Neural crest cell (in vitro differentiated cells): ENCODE measurements around the gene USP15. TPM values are rescaled to one million over a fixed set of nuclear protein-coding genes. Genes with fewer than 3 reads are reported as not detected.

Source experiments
- DNase-seq: peaks from one replicate; pipeline ENCODE4 v3.0.0; 2021; ENCODE audit warnings: low read depth, mixed read lengths, low spot score
- H3K27ac Mint-ChIP-seq: one replicate; pipeline ENCODE4 v1.8.0; 2021; ENCODE audit warnings: mild to moderate bottlenecking, mixed read lengths; ENCODE audit not compliant: unreplicated experiment
- H3K27me3 Mint-ChIP-seq: 2 replicates; pipeline ENCODE4 v1.8.0; 2021; ENCODE audit warnings: low read depth, mild to moderate bottlenecking, mixed read lengths
- H3K36me3 Mint-ChIP-seq: 2 replicates; pipeline ENCODE4 v1.8.0; 2021; ENCODE audit warnings: low read depth, mild to moderate bottlenecking, mixed read lengths
- H3K4me1 Mint-ChIP-seq: 2 replicates; pipeline ENCODE4 v1.8.0; 2021; ENCODE audit warnings: mixed read lengths
- H3K4me3 Mint-ChIP-seq: one replicate; pipeline ENCODE4 v1.8.0; 2021; ENCODE audit warnings: mild to moderate bottlenecking, mixed read lengths
- H3K9me3 Mint-ChIP-seq: 2 replicates; pipeline ENCODE4 v1.8.0; 2021; ENCODE audit warnings: mixed read lengths
- CTCF ChIP-seq: fragments of 200-600 bp; sonication (generic); conservative IDR thresholded peaks from 2 replicates; pipeline ENCODE4 v1.5.0; 2021; ENCODE audit warnings: antibody characterized with exemption, mild to moderate bottlenecking
- total RNA-seq: library from RNA; stranded (reverse); gene quantifications from 2 replicates; pipeline ENCODE4 v1.2.1, GENCODE V29; 2021

USP15 gene
- total RNA-seq, 1 donor from 2014 or later = 39.6 TPM

GRCh38 chr12:62435303-62436163 is 175.3 kb downstream of the USP15 start:
- peak overlapping the region; percentile 84 for H3K4me3 Mint-ChIP-seq
- TF ChIP-seq CTCF = peak; percentile 58
- no peak overlapping the region for H3K27ac Mint-ChIP-seq
- peaks cover 76% of the 10 kb centered on the region for H3K27me3 Mint-ChIP-seq
- peak; percentile 44 for DNase-seq
- H3K4me1 Mint-ChIP-seq = peaks cover 13% of the 10 kb centered on the region
- H3K9me3 Mint-ChIP-seq = no peaks in the 10 kb centered on the region
- no peaks in the 10 kb centered on the region for H3K36me3 Mint-ChIP-seq

- no peak for TF ChIP-seq CTCF
- H3K36me3 Mint-ChIP-seq = no peaks in the 10 kb centered on the region
- H3K27me3 Mint-ChIP-seq = peaks cover 70% of the 10 kb centered on the region
- H3K9me3 Mint-ChIP-seq = no peaks in the 10 kb centered on the region
- H3K27ac Mint-ChIP-seq = no peak overlapping the region
- peaks cover 13% of the 10 kb centered on the region for H3K4me1 Mint-ChIP-seq
- DNase-seq = no peak
- H3K4me3 Mint-ChIP-seq = peak overlapping the region; percentile 84
These were observed 175.9 kb downstream of the USP15 start for GRCh38 chr12:62436164-62436503.

- H3K27me3 Mint-ChIP-seq = peaks cover 51% of the 10 kb centered on the region
- no peak overlapping the region for H3K27ac Mint-ChIP-seq
- peaks cover 13% of the 10 kb centered on the region for H3K4me1 Mint-ChIP-seq
- H3K36me3 Mint-ChIP-seq = no peaks in the 10 kb centered on the region
- peaks cover 10% of the 10 kb centered on the region for H3K9me3 Mint-ChIP-seq
- peak; percentile 81 for TF ChIP-seq CTCF
- peak; percentile 68 for DNase-seq
- H3K4me3 Mint-ChIP-seq = no peak overlapping the region
These were observed 178.0 kb downstream of the USP15 start for GRCh38 chr12:62438098-62438692.

GRCh38 chr12:62446754-62447452 is 186.7 kb downstream of the USP15 start:
- Mint-ChIP-seq H3K4me1 (no peaks in the 10 kb centered on the region), H3K9me3 (peaks cover 12% of the 10 kb centered on the region)

More at GRCh38 chr12:62446754-62447452, 186.7 kb downstream of the USP15 start:
- Mint-ChIP-seq H3K36me3 (peaks cover 3% of the 10 kb centered on the region), H3K27ac (no peak overlapping the region), H3K4me3 (no peak overlapping the region), H3K27me3 (peaks cover 6% of the 10 kb centered on the region)
- DNase-seq = no peak
- TF ChIP-seq CTCF = no peak
